Islet of Langerhans (tissue), 1 donor: ENCODE data around the gene ANKMY2.
"Not testable (repeated sequence)": the region's sequence is repeated elsewhere in the genome, so short reads cannot be mapped to it uniquely, and the experiment has no call there.

ENCODE experiments used
- FAIRE-seq: peaks from one replicate; lab custom pipeline; 2011; peaks lifted over from hg19 to GRCh38; lab: Jason Lieb, UNC

ANKMY2 gene

GRCh38 chr7:16659854-16660497, 14.4 kb upstream of the ANKMY2 start:
- not testable (repeated sequence) for FAIRE-seq

- FAIRE-seq = peak; percentile 43
Observed at GRCh38 chr7:16657656-16658279, 12.2 kb upstream of the ANKMY2 start.

GRCh38 chr7:16656141-16656540, 10.6 kb upstream of the ANKMY2 start:
- FAIRE-seq = no peak

- peak; percentile 76 for FAIRE-seq
Observed at GRCh38 chr7:16655394-16655793, 9.8 kb upstream of the ANKMY2 start.

- FAIRE-seq = no peak
Observed at GRCh38 chr7:16652888-16653287, 7.3 kb upstream of the ANKMY2 start.

- no peak for FAIRE-seq
Observed at GRCh38 chr7:16652240-16652583, 6.7 kb upstream of the ANKMY2 start.

GRCh38 chr7:16651396-16652239, 6.1 kb upstream of the ANKMY2 start:
- no peak for FAIRE-seq

GRCh38 chr7:16650266-16650665, 4.7 kb upstream of the ANKMY2 start:
- FAIRE-seq = no peak

- FAIRE-seq = no peak
Observed at GRCh38 chr7:16649196-16649595, 3.6 kb upstream of the ANKMY2 start.

GRCh38 chr7:16648551-16648950, 3.0 kb upstream of the ANKMY2 start:
- no peak for FAIRE-seq

- no peak for FAIRE-seq
Observed at GRCh38 chr7:16647435-16647960, 1.9 kb upstream of the ANKMY2 start.

- no peak for FAIRE-seq
Observed at GRCh38 chr7:16646472-16647072, 1.0 kb upstream of the ANKMY2 start.

GRCh38 chr7:16644636-16645592, 640 bp downstream of the ANKMY2 start:
- no peak for FAIRE-seq

- no peak for FAIRE-seq
Observed at GRCh38 chr7:16644157-16644556, 1.4 kb downstream of the ANKMY2 start.

- no peak for FAIRE-seq
Observed at GRCh38 chr7:16638282-16639280, 7.0 kb downstream of the ANKMY2 start.

- no peak for FAIRE-seq
Observed at GRCh38 chr7:16637379-16637778, 8.2 kb downstream of the ANKMY2 start.

- peak; percentile 72 for FAIRE-seq
Observed at GRCh38 chr7:16636555-16637101, 8.9 kb downstream of the ANKMY2 start.

GRCh38 chr7:16634271-16634738, 11.2 kb downstream of the ANKMY2 start:
- no peak for FAIRE-seq

- FAIRE-seq = no peak
Observed at GRCh38 chr7:16630654-16631053, 14.9 kb downstream of the ANKMY2 start.

GRCh38 chr7:16627236-16627635, 18.3 kb downstream of the ANKMY2 start:
- FAIRE-seq = no peak
